Measurements from ENCODE around the gene KIAA1549.

Gene KIAA1549

DNA sequence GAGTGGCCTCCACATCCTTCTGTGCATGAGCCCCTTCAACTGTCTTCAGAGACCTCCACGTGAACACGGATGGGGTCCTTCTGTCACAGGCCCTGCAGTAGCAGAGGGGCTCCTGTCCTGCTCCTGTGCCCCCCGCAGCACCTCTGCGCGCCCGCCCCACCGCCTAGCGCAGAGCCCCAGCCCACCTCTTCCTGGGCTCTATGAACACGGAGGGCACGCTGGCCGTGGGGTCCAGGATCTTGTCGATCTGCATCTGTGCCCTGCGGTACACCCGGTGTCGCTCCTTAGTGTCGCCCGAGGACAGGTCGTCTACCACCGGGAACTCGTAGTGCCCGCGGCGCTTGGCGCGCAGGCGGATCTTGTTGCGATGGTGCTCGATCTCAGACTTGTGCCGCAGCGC, 111.8 kb downstream of the KIAA1549 start:
- Histone ChIP-seq H3K27ac (ENCODE audit: insufficient read depth, low read length, poor library complexity, severe bottlenecking) (no peak overlapping the region), H3K36me3 (ENCODE audit: control insufficient read depth, insufficient read depth, low read length) (no peaks in the 10 kb centered on the region), H3K4me3 (ENCODE audit: insufficient read depth, low read depth, low read length, poor library complexity, severe bottlenecking) (no peak overlapping the region), H3K27me3 (replicated peaks; ENCODE audit: control insufficient read depth, insufficient read depth, low read length, poor library complexity, severe bottlenecking) (no peaks in the 10 kb centered on the region), H3K9me3 (ENCODE audit: control insufficient read depth, low read length) (no peaks in the 10 kb centered on the region), H3K4me1 (ENCODE audit: control insufficient read depth, insufficient read depth, low read length, poor library complexity, severe bottlenecking) (no peaks in the 10 kb centered on the region)
- no peak for DNase-seq

- Histone ChIP-seq H3K27me3 (replicated peaks; ENCODE audit: control insufficient read depth, insufficient read depth, low read length, poor library complexity, severe bottlenecking) (no peaks in the 10 kb centered on the region), H3K9me3 (ENCODE audit: control insufficient read depth, low read length) (no peaks in the 10 kb centered on the region), H3K4me1 (ENCODE audit: control insufficient read depth, insufficient read depth, low read length, poor library complexity, severe bottlenecking) (no peaks in the 10 kb centered on the region), H3K36me3 (ENCODE audit: control insufficient read depth, insufficient read depth, low read length) (no peaks in the 10 kb centered on the region), H3K4me3 (ENCODE audit: insufficient read depth, low read depth, low read length, poor library complexity, severe bottlenecking) (no peak overlapping the region), H3K27ac (ENCODE audit: insufficient read depth, low read length, poor library complexity, severe bottlenecking) (no peak overlapping the region)
- DNase-seq: no peak
Measured at GRCh38 chr7:138868711-138869110, 112.5 kb downstream of the KIAA1549 start.

DNA sequence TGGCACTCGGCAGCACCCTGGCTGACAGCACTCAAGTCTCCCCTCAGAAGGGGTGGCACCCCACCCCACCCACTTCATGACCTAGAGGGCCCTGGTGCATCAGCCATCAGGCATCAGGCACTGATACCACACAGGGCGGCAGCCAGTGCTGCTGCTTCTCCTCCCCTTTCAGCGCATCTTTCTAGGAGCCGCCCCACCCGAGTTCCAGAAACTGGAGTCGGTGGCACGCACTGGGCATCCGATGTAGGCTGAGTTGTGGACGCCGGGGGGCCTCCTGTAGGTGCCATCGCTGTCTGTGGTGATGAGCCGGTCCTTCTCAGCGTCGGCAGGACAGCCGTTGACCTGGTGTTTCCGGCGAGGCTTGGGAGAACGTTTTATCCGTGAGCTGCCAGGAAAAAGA, 113.4 kb downstream of the KIAA1549 start:
- Histone ChIP-seq H3K27ac (ENCODE audit: insufficient read depth, low read length, poor library complexity, severe bottlenecking) (no peak overlapping the region), H3K27me3 (replicated peaks; ENCODE audit: control insufficient read depth, insufficient read depth, low read length, poor library complexity, severe bottlenecking) (no peaks in the 10 kb centered on the region), H3K4me1 (ENCODE audit: control insufficient read depth, insufficient read depth, low read length, poor library complexity, severe bottlenecking) (no peaks in the 10 kb centered on the region), H3K36me3 (ENCODE audit: control insufficient read depth, insufficient read depth, low read length) (no peaks in the 10 kb centered on the region), H3K9me3 (ENCODE audit: control insufficient read depth, low read length) (no peaks in the 10 kb centered on the region), H3K4me3 (ENCODE audit: insufficient read depth, low read depth, low read length, poor library complexity, severe bottlenecking) (no peak overlapping the region)
- DNase-seq: no peak

DNA sequence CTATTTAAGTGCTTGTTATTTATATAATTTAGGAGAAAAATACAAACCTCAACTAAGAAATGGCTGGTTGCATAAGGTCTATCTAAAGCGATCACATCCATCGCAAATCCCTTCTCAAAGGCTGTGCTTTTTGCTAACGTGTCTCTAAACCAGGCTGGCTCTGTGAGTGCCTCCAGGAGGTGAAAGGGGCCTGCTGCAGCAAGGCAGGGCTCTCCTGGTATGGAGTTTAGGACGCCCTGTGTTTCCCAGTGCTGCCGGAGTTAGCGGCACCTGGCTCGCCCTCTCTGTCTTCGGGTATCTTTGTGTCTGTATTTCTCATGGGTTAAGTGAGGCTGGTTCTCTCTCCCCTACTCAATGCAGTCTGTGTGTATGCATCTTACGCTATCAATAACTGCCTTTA, 114.8 kb downstream of the KIAA1549 start:
- Histone ChIP-seq H3K4me1 (ENCODE audit: control insufficient read depth, insufficient read depth, low read length, poor library complexity, severe bottlenecking) (no peaks in the 10 kb centered on the region), H3K27ac (ENCODE audit: insufficient read depth, low read length, poor library complexity, severe bottlenecking) (no peak overlapping the region), H3K27me3 (replicated peaks; ENCODE audit: control insufficient read depth, insufficient read depth, low read length, poor library complexity, severe bottlenecking) (no peaks in the 10 kb centered on the region), H3K9me3 (ENCODE audit: control insufficient read depth, low read length) (no peaks in the 10 kb centered on the region), H3K36me3 (ENCODE audit: control insufficient read depth, insufficient read depth, low read length) (no peaks in the 10 kb centered on the region), H3K4me3 (ENCODE audit: insufficient read depth, low read depth, low read length, poor library complexity, severe bottlenecking) (no peak overlapping the region)
- no peak for DNase-seq

DNA sequence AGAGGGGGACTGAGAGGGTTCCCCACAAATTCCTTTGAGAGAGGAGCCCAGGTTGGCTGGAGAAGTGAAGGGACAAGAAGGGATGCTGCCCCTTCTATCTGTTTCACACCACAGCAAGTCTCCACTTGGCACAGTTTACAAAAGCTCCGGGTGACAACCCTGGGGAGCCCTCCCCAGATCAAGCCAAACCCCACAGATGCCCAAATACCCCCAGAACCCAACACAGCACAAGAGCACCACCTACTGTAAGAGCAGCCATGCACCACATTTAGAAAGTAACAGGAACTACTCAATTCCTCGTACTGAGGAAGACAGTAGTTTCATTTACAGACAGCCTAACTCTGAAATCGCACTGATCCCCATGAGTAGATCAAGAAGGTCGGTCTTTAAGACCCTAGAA, 115.3 kb downstream of the KIAA1549 start:
- Histone ChIP-seq H3K9me3 (ENCODE audit: control insufficient read depth, low read length) (no peaks in the 10 kb centered on the region), H3K36me3 (ENCODE audit: control insufficient read depth, insufficient read depth, low read length) (no peaks in the 10 kb centered on the region), H3K4me3 (ENCODE audit: insufficient read depth, low read depth, low read length, poor library complexity, severe bottlenecking) (no peak overlapping the region), H3K27ac (ENCODE audit: insufficient read depth, low read length, poor library complexity, severe bottlenecking) (no peak overlapping the region), H3K4me1 (ENCODE audit: control insufficient read depth, insufficient read depth, low read length, poor library complexity, severe bottlenecking) (no peaks in the 10 kb centered on the region), H3K27me3 (replicated peaks; ENCODE audit: control insufficient read depth, insufficient read depth, low read length, poor library complexity, severe bottlenecking) (no peaks in the 10 kb centered on the region)
- peak in 2 of 3 donors; percentile 9 to 12 for DNase-seq

DNA sequence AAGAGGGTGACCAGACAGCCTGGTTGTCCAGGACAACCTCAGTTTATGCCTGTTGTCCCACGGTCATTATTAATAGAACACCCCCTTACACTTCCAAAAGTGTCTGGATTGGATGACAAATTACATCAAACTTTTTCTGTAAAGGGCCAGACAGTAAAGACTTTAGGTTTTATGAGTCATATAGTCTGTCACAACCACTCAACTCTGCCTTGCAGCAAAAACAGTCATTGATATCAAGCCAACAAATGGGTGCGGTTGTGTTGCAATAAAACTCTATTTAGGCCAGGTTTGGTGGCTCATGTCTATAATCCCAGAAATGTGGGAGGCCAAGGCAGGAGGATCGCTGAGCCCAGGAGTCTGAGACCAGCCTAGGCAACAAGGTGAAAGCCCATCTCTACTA, 116.5 kb downstream of the KIAA1549 start:
- Histone ChIP-seq H3K36me3 (ENCODE audit: control insufficient read depth, insufficient read depth, low read length) (no peaks in the 10 kb centered on the region), H3K4me1 (ENCODE audit: control insufficient read depth, insufficient read depth, low read length, poor library complexity, severe bottlenecking) (no peaks in the 10 kb centered on the region), H3K27ac (ENCODE audit: insufficient read depth, low read length, poor library complexity, severe bottlenecking) (no peak overlapping the region), H3K4me3 (ENCODE audit: insufficient read depth, low read depth, low read length, poor library complexity, severe bottlenecking) (no peak overlapping the region), H3K27me3 (replicated peaks; ENCODE audit: control insufficient read depth, insufficient read depth, low read length, poor library complexity, severe bottlenecking) (no peaks in the 10 kb centered on the region), H3K9me3 (ENCODE audit: control insufficient read depth, low read length) (no peaks in the 10 kb centered on the region)
- no peak for DNase-seq

- H3K4me1 ChIP-seq (ENCODE audit: control insufficient read depth, insufficient read depth, low read length, poor library complexity, severe bottlenecking): no peaks in the 10 kb centered on the region
- no peak for DNase-seq
- H3K4me3 ChIP-seq (ENCODE audit: insufficient read depth, low read depth, low read length, poor library complexity, severe bottlenecking): no peak overlapping the region
- H3K9me3 ChIP-seq (ENCODE audit: control insufficient read depth, low read length): no peaks in the 10 kb centered on the region
- H3K36me3 ChIP-seq (ENCODE audit: control insufficient read depth, insufficient read depth, low read length): no peaks in the 10 kb centered on the region
- H3K27ac ChIP-seq (ENCODE audit: insufficient read depth, low read length, poor library complexity, severe bottlenecking): no peak overlapping the region
- H3K27me3 ChIP-seq (replicated peaks; ENCODE audit: control insufficient read depth, insufficient read depth, low read length, poor library complexity, severe bottlenecking): no peaks in the 10 kb centered on the region
Measured at GRCh38 chr7:138863931-138864330, 117.3 kb downstream of the KIAA1549 start.

- no peak for DNase-seq
- Histone ChIP-seq H3K36me3 (ENCODE audit: control insufficient read depth, insufficient read depth, low read length) (no peaks in the 10 kb centered on the region), H3K4me3 (ENCODE audit: insufficient read depth, low read depth, low read length, poor library complexity, severe bottlenecking) (no peak overlapping the region), H3K27ac (ENCODE audit: insufficient read depth, low read length, poor library complexity, severe bottlenecking) (no peak overlapping the region), H3K9me3 (ENCODE audit: control insufficient read depth, low read length) (no peaks in the 10 kb centered on the region), H3K4me1 (ENCODE audit: control insufficient read depth, insufficient read depth, low read length, poor library complexity, severe bottlenecking) (no peaks in the 10 kb centered on the region), H3K27me3 (replicated peaks; ENCODE audit: control insufficient read depth, insufficient read depth, low read length, poor library complexity, severe bottlenecking) (no peaks in the 10 kb centered on the region)
Measured at GRCh38 chr7:138861051-138861450, 120.1 kb downstream of the KIAA1549 start.

GRCh38 chr7:138857728-138858127, 123.5 kb downstream of the KIAA1549 start:
- Histone ChIP-seq H3K4me1 (ENCODE audit: control insufficient read depth, insufficient read depth, low read length, poor library complexity, severe bottlenecking) (no peaks in the 10 kb centered on the region), H3K36me3 (ENCODE audit: control insufficient read depth, insufficient read depth, low read length) (no peaks in the 10 kb centered on the region), H3K9me3 (ENCODE audit: control insufficient read depth, low read length) (no peaks in the 10 kb centered on the region), H3K27me3 (replicated peaks; ENCODE audit: control insufficient read depth, insufficient read depth, low read length, poor library complexity, severe bottlenecking) (no peaks in the 10 kb centered on the region), H3K4me3 (ENCODE audit: insufficient read depth, low read depth, low read length, poor library complexity, severe bottlenecking) (no peak overlapping the region), H3K27ac (ENCODE audit: insufficient read depth, low read length, poor library complexity, severe bottlenecking) (no peak overlapping the region)
- DNase-seq: no peak

- H3K27me3 ChIP-seq (replicated peaks; ENCODE audit: control insufficient read depth, insufficient read depth, low read length, poor library complexity, severe bottlenecking): no peaks in the 10 kb centered on the region
- no peak for DNase-seq
- H3K27ac ChIP-seq (ENCODE audit: insufficient read depth, low read length, poor library complexity, severe bottlenecking): no peak overlapping the region
- H3K4me3 ChIP-seq (ENCODE audit: insufficient read depth, low read depth, low read length, poor library complexity, severe bottlenecking): no peak overlapping the region
- no peaks in the 10 kb centered on the region for H3K4me1 ChIP-seq (ENCODE audit: control insufficient read depth, insufficient read depth, low read length, poor library complexity, severe bottlenecking)
- no peaks in the 10 kb centered on the region for H3K9me3 ChIP-seq (ENCODE audit: control insufficient read depth, low read length)
- no peaks in the 10 kb centered on the region for H3K36me3 ChIP-seq (ENCODE audit: control insufficient read depth, insufficient read depth, low read length)
Measured at GRCh38 chr7:138854115-138854645, 127.0 kb downstream of the KIAA1549 start.

DNA sequence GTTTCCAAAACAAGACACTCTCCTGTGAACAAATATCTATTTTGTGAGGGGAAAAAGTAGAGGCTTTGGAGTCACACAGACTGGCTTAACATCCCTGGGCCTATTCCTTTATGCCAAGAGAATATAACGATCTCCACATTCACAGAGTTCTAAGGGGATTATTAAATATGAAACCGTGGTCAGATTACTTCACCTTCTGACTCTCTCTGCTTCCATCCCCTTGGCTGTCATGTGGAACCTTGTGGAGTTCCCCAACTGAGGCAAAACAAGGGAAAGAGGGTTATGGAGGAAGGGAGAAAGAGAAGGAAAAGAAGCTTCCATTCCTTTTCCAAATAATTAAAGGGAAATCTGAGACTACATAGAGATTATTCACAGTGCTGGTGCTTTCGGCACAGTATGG, 127.7 kb downstream of the KIAA1549 start:
- no peak overlapping the region for H3K27ac ChIP-seq (ENCODE audit: insufficient read depth, low read length, poor library complexity, severe bottlenecking)

More for the DNA sequence above, 127.7 kb downstream of the KIAA1549 start:
- no peaks in the 10 kb centered on the region for H3K4me1 ChIP-seq (ENCODE audit: control insufficient read depth, insufficient read depth, low read length, poor library complexity, severe bottlenecking)
- H3K4me3 ChIP-seq (ENCODE audit: insufficient read depth, low read depth, low read length, poor library complexity, severe bottlenecking): no peak overlapping the region
- no peak for DNase-seq
- H3K27me3 ChIP-seq (replicated peaks; ENCODE audit: control insufficient read depth, insufficient read depth, low read length, poor library complexity, severe bottlenecking): no peaks in the 10 kb centered on the region
- H3K9me3 ChIP-seq (ENCODE audit: control insufficient read depth, low read length): no peaks in the 10 kb centered on the region
- no peaks in the 10 kb centered on the region for H3K36me3 ChIP-seq (ENCODE audit: control insufficient read depth, insufficient read depth, low read length)
